Right atrium auricular region (tissue), 2 donors: ENCODE results near the gene AMACR. TPM values are rescaled to one million over a fixed set of nuclear protein-coding genes. Genes with fewer than 3 reads are reported as not detected.

Experiments
- DNase-seq: peaks from one replicate; pipeline ENCODE4 v3.0.0-alpha.2; 2019; ENCODE audit warnings: low spot score
- H3K27ac ChIP-seq, 2 donors: fragments of 200-600 bp; sonication (generic); 1 replicate in 1 of 2; 2 replicates in 1 of 2; pipeline ENCODE4 v1.5.1; 2016 to 2019
- H3K27me3 ChIP-seq, 2 donors: fragments of 200-600 bp; sonication (generic); one replicate each; pipeline versions ENCODE4 v1.5.1 to v1.6.0; 2017 to 2019
- H3K36me3 ChIP-seq: fragments of 200-600 bp; sonication (generic); one replicate; pipeline ENCODE4 v1.5.1; 2016
- H3K4me1 ChIP-seq, 2 donors: fragments of 200-600 bp; sonication (generic); one replicate each; pipeline versions ENCODE4 v1.5.1 to v1.6.0; 2017 to 2019
- H3K4me3 ChIP-seq, 2 donors: fragments of 200-600 bp; sonication (generic); 1 replicate in 1 of 2; 2 replicates in 1 of 2; pipeline ENCODE4 v1.5.1; 2017 to 2019; ENCODE audit warnings: mild to moderate bottlenecking in 1 of 2, moderate library complexity in 1 of 2
- H3K9me3 ChIP-seq, 2 donors: fragments of 200-600 bp; sonication (generic); one replicate each; pipeline ENCODE4 v1.5.1; 2019
- total RNA-seq, 2 donors: library from RNA; depleted of rRNA; stranded (reverse); fragments of >200 nt; gene quantifications; one replicate each; pipeline ENCODE4 v1.1.0, GENCODE V29; 2016
- TF ChIP-seq, protein P1 (sequence below), 2 donors: fragments of 200-600 bp; sonication (generic); IDR thresholded peaks; one replicate each; pipeline ENCODE4 v1.5.1; 2019; ENCODE audit warnings: antibody characterized with exemption in 2 of 2

AMACR gene
- total RNA-seq, 2 donors from 2014 or later, result 4.1 to 12.6 TPM

DNA sequence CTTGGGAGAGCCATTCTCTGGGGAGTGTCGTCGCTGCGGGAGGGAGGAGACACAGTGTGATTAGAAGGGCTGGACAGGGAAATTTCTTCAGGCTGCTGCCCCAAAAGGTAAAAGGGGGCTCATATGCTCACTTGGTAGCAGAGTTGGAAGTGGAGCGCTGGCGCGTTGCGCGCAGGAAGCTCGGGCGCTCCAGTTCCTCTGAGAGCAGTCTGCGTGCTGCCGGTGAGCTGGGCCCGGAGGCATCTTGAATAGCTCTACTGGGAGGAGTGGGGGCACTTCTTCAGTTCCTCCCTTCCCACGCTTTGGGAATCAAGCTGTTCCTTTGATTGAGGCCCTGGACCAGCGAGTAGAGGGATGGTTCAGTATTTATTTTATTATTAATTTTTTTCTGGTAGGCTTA, 69.0 kb downstream of the AMACR start:
- H3K4me3 ChIP-seq, result no peak overlapping the region
- H3K36me3 ChIP-seq, result no peaks in the 10 kb centered on the region
- peaks cover 0 to 15% of the 10 kb centered on the region in 2 donors for H3K4me1 ChIP-seq
- H3K27ac ChIP-seq, result no peak overlapping the region
- DNase-seq, result no peak
- H3K27me3 ChIP-seq, result peaks cover 10 to 18% of the 10 kb centered on the region in 2 donors
- H3K9me3 ChIP-seq, result no peaks in the 10 kb centered on the region
- TF ChIP-seq, protein P1, sequence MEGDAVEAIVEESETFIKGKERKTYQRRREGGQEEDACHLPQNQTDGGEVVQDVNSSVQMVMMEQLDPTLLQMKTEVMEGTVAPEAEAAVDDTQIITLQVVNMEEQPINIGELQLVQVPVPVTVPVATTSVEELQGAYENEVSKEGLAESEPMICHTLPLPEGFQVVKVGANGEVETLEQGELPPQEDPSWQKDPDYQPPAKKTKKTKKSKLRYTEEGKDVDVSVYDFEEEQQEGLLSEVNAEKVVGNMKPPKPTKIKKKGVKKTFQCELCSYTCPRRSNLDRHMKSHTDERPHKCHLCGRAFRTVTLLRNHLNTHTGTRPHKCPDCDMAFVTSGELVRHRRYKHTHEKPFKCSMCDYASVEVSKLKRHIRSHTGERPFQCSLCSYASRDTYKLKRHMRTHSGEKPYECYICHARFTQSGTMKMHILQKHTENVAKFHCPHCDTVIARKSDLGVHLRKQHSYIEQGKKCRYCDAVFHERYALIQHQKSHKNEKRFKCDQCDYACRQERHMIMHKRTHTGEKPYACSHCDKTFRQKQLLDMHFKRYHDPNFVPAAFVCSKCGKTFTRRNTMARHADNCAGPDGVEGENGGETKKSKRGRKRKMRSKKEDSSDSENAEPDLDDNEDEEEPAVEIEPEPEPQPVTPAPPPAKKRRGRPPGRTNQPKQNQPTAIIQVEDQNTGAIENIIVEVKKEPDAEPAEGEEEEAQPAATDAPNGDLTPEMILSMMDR (IDR thresholded peaks at IDR 0.05), result no peak

- Histone ChIP-seq H3K27me3 (peaks cover 10 to 18% of the 10 kb centered on the region in 2 donors), H3K36me3 (no peaks in the 10 kb centered on the region), H3K4me3 (no peak overlapping the region), H3K9me3 (no peaks in the 10 kb centered on the region), H3K27ac (no peak overlapping the region), H3K4me1 (peaks cover 0 to 15% of the 10 kb centered on the region in 2 donors)
- TF ChIP-seq, protein P1 (IDR thresholded peaks at IDR 0.05), result no peak
- DNase-seq, result no peak
Measured at GRCh38 chr5:33938507-33938796, 69.4 kb downstream of the AMACR start.

- DNase-seq, result no peak
- Histone ChIP-seq H3K4me3 (no peak overlapping the region), H3K36me3 (no peaks in the 10 kb centered on the region), H3K4me1 (peaks cover 0 to 15% of the 10 kb centered on the region in 2 donors), H3K27ac (no peak overlapping the region), H3K9me3 (no peaks in the 10 kb centered on the region), H3K27me3 (peaks cover 10 to 18% of the 10 kb centered on the region in 2 donors)
- TF ChIP-seq, protein P1 (IDR thresholded peaks at IDR 0.05), result no peak
Measured at GRCh38 chr5:33937707-33938506, 69.9 kb downstream of the AMACR start.

DNA sequence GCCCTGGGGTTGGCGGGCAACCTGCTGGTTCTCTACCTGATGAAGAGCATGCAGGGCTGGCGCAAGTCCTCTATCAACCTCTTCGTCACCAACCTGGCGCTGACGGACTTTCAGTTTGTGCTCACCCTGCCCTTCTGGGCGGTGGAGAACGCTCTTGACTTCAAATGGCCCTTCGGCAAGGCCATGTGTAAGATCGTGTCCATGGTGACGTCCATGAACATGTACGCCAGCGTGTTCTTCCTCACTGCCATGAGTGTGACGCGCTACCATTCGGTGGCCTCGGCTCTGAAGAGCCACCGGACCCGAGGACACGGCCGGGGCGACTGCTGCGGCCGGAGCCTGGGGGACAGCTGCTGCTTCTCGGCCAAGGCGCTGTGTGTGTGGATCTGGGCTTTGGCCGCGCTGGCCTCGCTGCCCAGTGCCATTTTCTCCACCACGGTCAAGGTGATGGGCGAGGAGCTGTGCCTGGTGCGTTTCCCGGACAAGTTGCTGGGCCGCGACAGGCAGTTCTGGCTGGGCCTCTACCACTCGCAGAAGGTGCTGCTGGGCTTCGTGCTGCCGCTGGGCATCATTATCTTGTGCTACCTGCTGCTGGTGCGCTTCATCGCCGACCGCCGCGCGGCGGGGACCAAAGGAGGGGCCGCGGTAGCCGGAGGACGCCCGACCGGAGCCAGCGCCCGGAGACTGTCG, 70.7 kb downstream of the AMACR start:
- Histone ChIP-seq H3K4me1 (peaks cover 0 to 15% of the 10 kb centered on the region in 2 donors), H3K9me3 (no peaks in the 10 kb centered on the region), H3K27ac (no peak overlapping the region), H3K27me3 (peaks cover 10 to 18% of the 10 kb centered on the region in 2 donors), H3K36me3 (no peaks in the 10 kb centered on the region), H3K4me3 (peak overlapping the region in 1 of 2 donors; percentile 39)
- no peak for DNase-seq
- TF ChIP-seq, protein P1 (IDR thresholded peaks at IDR 0.05), result no peak

DNA sequence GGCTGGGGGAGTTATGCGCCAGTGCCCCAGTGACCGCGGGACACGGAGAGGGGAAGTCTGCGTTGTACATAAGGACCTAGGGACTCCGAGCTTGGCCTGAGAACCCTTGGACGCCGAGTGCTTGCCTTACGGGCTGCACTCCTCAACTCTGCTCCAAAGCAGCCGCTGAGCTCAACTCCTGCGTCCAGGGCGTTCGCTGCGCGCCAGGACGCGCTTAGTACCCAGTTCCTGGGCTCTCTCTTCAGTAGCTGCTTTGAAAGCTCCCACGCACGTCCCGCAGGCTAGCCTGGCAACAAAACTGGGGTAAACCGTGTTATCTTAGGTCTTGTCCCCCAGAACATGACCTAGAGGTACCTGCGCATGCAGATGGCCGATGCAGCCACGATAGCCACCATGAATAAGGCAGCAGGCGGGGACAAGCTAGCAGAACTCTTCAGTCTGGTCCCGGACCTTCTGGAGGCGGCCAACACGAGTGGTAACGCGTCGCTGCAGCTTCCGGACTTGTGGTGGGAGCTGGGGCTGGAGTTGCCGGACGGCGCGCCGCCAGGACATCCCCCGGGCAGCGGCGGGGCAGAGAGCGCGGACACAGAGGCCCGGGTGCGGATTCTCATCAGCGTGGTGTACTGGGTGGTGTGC, 71.4 kb downstream of the AMACR start, which contains the start of gene RXFP3:
Gene RXFP3 (plus strand): TSS at position 6 of the 636 bp plus-strand sequence. CDS start 355 bp downstream, at position 361.
- Histone ChIP-seq H3K36me3 (no peaks in the 10 kb centered on the region), H3K27ac (no peak within 1 kb of the TSS), H3K9me3 (no peaks in the 10 kb centered on the region), H3K27me3 (peaks cover 10 to 18% of the 10 kb centered on the region in 2 donors), H3K4me3 (peak within 1 kb of the TSS; percentile 10 to 39), H3K4me1 (peaks cover 0 to 15% of the 10 kb centered on the region in 2 donors)
- TF ChIP-seq, protein P1 (IDR thresholded peaks at IDR 0.05), result no peak
- no peak for DNase-seq

Other genes starting within 250 kb of the AMACR start
- gene ADAMTS12, start 116.1 kb downstream of the AMACR start, total RNA-seq, result 1 to 10 TPM in 1 of 2 donors, under 1 TPM in 1; 0.43 to 1.7 TPM
- not detected for gene RXFP3, start 71.7 kb downstream of the AMACR start, total RNA-seq
- gene SLC45A2, start 23.4 kb downstream of the AMACR start, total RNA-seq, result under 1 TPM in 1 of 2 donors, not detected in 1; 0.82 TPM
- 1 to 10 TPM; 1.2 to 2.0 TPM for gene C1QTNF3, start 35.2 kb upstream of the AMACR start, total RNA-seq